CD4-positive, alpha-beta T cell treated with Interleukin-15 for 4 hours (primary cell): ENCODE data around the gene OXNAD1.

Source experiments
- DNase-seq: peaks from one replicate; pipeline ENCODE4 v3.0.0-alpha.2; 2020; ENCODE audit warnings: low spot score

The OXNAD1 gene, protein sequence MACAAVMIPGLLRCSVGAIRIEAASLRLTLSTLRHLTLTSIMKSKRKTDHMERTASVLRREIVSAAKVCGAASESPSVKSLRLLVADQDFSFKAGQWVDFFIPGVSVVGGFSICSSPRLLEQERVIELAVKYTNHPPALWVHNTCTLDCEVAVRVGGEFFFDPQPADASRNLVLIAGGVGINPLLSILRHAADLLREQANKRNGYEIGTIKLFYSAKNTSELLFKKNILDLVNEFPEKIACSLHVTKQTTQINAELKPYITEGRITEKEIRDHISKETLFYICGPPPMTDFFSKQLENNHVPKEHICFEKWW

DNA sequence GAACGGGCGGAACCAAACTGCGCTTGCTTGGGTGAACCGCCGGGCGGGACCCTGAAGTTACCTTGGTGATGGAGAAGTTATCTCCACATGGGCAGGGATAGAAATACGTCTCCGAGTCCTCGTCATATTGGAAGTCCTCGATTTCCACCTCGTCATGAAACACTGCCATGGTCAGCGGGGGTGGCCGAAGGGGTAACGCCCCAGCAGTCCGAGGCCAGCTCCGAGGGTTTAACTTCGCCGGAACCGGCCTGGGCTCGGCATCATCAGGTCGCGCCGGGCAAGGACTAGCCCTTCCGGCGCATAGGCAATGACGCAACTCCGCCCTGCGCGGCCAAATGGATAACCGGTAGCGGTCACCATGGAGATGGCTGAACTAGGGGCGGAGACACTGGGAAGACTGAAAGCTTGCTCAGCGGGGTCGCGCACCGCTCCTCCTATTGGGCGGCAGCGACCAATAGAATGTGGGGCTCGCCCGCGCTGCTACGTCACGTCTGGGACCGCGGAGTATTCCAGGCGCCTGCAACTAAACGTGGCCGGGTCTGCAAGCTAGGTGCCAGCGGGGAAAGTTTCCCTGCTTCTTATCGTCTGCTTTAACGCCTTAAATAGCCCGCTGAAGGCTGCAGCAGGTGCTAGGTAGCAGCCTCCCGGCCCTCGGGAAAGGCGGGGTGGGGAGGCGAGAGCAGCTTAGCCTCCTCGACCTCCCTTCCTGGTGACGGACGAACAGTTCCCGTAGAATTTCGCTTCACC lies at the start of gene OXNAD1, which contains the start of gene DPH3:
TSS of gene OXNAD1 (plus strand) at position 505 of the 747 bp plus-strand sequence. CDS start 5,741 bp downstream, outside the sequence.
TSS of gene DPH3 (minus strand) at position 236 of the 747 bp plus-strand sequence. CDS start at position 169, 67 bp downstream.
- peak; percentile 99 for DNase-seq

DNA sequence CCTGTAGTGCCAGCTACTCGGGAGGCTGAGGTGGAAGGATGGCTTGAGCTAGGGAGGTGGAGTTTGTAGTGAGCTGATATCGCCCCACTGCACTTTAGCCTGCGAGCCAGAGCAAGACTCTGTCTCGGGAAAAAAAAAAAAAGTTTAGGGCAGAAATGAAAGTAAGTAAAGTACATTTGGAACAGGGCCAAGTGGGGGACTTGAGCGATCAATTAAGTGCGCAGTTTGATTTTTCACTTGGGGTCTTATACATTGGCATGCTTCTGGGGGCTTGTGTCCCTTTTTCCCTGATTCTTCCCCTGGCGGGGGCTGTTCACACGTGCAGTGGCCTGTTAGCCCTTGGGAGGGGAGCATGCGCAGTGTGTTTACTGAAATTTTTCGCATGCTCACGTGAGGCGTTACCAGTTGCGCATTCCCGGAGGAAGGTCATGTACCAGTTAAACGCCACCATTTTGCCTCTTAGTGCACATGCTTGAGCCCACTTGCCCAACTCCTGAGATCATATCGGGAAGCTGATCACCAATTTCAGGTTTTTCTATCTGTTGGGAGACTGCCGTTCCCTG lies 48.6 kb upstream of the OXNAD1 start:
- no peak for DNase-seq

DNA sequence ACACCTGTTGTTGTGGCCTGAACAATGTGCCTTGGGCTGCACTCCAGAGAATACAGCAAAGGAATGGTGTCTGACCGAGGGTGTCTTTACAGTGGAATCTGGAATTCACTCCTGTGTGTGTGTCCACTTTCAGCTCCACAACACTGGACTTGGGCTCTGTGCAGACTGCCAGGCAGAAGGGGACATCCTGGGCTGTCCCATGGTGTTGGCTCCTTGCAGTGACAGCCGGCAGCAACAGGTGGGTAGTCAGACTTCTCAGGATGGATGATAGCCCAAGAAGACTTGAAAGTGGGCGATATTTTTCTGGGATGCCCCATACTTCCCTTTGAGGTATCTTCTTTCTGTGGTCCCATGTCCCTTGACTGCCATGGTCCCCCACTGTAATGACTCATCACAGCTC lies 45.2 kb upstream of the OXNAD1 start:
- no peak for DNase-seq

DNA sequence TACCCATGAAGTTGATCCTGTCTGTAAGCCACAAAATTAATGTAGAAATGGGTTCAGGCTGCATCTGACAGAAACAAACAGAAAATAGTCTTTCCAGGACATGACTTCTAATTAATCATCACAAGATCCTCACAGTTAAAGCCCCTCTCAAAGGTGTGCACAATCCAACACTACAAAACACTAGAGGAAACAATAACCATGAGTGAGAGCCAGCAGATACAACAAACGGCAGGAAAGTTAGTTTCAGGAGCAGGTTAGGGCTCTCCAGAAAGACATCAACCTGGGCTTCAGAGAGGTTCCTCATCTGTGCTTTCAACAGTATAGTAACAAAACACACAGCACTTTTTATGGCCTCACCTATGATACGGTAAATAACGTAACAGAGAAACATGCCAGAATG lies 43.0 kb upstream of the OXNAD1 start:
- DNase-seq, result no peak

DNA sequence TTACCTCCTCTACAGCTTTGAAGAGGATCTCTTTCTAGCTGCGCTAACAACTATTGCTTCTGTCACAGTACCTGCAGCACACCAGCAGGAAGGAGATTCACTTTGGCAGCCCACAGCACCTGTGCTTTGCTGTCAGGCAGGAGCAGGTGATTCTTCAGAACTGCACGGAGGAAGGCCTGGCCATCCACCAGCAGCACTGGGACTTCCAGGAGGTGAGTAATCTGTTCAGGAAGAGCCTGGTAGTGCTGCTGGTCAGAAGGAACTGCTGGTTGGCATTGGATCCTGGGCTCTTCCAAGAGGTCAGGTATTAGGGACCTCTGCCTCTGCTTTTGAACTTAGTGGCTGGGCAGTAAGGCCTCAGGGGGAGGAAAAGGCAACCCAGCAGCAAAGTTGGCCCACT lies 42.5 kb upstream of the OXNAD1 start:
- no peak for DNase-seq

DNA sequence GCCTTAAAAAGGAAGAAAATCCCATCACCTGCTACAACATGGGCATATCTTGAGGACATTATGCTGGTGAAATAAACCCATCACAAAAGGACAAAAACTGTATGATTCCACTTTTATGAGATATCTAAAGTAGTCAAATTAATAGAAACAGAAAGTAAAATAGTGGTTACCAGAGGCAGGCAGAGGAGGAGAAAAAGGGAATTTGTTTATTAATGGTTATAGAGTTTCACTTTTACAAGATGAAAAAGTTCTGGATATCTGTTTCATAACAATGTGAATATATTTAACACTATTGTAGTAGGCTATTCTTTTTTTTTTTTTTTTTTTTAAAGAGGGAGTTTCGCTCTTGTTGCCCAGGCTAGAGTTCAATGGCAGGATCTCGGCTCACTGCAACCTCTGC lies 40.7 kb upstream of the OXNAD1 start:
- no peak for DNase-seq

DNA sequence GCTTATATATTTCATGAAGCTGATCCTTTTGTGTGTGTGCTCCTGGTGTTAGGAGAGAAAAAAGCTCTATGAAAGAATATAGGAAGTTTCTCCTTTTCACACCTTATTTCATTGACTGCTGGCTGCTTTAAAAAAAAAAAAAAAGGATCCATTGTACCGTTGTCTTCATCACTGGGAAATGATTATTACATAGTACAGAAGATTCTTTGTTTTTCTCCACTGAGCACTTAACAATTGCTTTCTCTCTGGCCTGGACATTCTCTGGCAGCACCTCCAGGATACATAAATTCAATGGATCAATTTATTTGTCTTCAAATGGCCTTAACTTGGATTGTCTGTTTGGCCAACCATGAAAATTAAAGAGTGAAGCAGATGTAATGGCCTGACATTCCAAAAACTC lies 37.4 kb upstream of the OXNAD1 start:
- DNase-seq, result no peak

DNA sequence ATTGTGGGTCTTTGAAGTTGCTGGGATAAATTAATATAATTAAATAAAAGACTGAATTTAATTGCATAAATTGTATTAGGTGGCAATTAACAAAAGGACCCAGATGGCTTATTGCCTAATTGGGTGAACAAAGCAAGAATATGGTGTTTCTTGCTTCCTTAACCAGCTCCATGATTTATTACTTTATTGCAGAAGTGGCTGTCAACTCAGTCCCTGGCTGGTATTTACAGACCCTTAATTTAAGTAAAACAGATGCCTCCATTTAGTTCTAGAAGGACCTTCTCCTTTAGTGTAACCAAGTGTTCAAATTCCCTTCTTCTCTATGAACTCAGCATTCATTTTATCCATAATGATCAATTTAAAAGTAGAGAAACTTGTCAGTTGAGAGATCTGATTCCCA lies 35.3 kb upstream of the OXNAD1 start:
- DNase-seq, result no peak

DNA sequence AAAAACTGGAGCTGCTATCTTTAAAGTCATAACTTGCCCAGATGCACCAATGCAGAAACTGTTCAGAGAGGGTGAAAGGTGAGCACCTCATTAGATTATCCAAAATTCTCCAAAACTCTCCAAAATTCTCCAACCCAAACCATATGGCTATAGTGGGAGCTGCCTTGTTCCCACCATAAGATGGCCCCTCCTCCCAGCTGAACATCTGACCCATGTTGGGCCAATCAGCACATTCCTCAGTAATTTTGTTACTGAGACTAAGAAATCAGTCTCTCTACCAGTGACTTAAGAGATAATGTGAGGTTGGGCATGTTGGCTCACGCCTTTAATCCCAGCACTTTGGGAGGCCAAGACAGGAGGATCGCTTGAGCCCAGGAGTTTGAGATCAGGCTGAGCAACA lies 33.0 kb upstream of the OXNAD1 start:
- DNase-seq, result no peak

DNA sequence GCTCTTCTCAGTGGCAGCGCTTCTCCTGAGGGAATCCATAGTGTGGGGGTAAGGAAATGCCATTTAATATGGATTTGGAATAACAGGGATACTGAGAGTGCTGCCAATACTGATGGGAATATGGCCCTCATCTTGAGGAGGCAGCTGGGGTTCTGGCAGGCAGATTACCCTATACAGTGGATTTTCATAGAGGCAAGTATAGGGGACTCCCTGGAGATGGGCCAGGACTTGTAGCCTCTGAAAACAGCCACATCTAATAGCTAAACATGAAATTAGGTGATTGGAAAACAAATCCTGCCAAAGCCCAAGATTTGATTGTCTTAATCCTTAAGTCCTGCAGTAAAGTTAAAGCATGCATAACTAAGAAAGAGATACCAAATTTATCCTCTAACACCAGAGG lies 31.2 kb upstream of the OXNAD1 start:
- DNase-seq, result no peak

DNA sequence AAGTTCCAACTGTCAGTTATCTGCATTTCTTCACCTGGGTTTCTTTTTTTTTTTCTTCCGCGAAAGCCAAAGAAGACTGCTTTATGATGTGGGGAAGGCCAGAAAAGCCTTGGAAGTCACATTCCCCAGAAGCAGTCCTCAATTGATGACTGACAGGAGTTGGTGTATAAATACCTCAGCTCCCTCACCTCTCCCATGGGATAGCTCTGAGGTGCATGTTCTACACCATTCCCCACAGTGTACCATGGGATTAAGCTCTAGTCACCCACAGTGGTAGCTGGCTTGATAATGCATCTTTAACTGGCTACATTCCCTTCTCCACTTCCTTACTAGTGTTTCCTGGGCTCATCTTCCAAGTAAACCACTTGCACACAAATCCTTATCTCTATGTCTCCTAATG lies 30.7 kb upstream of the OXNAD1 start:
- DNase-seq, result no peak

DNA sequence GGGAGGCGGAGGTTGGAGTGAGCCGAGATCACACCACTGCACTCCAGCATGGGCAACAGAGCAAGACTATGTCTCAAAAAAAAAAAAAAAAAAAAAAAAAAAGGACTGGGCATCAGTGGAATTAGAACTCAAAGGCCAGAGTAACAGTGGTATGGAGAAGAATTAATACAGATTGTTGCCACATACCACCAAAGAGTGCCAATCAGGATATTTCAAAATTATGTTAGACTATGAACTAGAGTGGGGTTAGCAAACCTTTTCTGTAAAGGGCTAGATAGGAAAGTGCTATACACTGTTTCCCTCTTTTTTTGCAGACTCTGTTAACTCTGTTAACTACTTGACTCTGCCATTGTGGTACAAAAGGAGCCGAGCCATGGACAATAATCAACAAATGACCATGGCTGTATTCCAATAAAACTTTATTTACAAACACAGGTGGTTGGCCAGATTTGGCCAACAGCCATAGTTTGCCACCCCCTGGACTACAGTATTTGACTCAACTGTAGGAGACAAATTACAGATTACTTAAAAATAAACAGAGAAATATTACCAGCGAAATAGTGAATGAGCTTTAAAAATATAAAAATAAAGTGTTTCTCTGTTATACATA lies 28.9 kb upstream of the OXNAD1 start:
- no peak for DNase-seq

DNA sequence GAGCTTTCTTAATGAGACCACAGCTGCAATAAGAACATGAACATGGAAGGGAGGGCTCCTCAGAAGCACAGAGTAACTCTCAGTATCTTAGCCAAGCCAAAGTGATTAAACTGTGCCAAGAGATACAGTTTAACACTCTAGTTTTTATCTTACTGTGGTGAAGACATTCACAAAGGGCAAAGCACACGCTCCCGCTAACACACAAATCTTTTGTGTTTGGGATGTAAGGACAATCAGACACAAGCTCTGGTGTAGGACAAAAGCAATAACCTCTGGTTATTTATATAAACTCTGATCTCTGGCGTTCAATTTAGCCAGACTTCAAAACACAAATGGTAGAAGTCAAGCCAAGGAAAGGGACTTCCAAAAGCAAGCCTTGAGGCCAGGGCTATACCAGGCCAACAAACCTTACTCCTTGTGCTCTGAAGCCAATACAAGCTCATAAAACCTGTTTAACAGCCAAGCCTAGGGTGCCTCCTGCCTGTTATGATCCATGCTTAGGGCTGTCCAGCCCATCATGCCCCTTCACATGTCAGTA lies 28.1 kb upstream of the OXNAD1 start:
- DNase-seq, result no peak

DNA sequence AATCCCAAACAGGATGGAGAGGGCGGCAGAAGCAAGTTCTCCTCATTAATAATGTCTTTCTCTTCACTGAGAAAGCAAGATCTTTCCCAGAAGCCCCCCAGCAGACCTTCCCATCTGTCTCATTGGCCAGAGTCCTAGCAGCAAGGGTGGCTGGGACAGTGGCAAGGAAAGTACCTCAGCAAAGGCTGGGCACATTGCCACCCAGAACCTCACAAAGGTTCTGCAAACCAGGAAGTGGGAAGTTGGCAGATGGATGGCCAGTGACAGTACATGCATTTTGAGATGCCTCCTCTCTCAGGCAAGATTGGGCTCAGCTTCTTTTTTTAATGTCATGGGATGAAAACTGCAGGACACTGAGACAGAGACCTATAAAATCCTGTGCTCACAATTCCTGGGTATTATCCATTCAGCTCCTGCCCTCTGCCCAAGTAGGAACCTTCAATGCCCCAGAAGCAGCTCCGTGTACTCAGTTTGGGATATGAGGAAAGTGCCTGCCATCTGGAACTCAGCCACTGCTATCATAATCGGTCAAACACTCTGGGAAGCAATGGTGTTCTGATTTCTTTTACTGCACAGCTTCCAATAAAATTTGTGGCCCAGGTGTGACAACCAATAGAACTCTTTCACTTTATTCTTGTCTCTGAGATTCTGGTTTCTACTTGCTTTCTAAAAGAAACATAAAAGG lies 25.8 kb upstream of the OXNAD1 start:
- no peak for DNase-seq

DNA sequence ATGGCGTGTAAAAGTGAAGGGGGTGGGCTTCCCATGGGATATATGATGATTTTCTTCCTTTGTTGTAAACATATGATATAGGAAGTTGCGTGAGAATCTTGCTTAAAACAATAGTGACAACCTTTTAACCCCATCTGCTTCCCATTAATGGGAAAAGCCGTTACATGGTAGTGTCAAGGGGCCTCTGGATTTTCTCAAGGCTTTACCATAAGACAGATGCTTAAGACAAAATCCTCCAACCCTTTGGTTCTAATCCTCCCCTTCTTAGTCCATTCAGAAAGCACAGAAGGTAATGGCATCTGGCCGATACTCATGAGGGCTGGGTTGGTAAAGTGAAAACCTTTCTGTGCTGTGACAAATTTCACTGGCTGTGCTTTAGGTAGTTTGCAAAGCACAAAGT lies 25.2 kb upstream of the OXNAD1 start:
- DNase-seq, result no peak

DNA sequence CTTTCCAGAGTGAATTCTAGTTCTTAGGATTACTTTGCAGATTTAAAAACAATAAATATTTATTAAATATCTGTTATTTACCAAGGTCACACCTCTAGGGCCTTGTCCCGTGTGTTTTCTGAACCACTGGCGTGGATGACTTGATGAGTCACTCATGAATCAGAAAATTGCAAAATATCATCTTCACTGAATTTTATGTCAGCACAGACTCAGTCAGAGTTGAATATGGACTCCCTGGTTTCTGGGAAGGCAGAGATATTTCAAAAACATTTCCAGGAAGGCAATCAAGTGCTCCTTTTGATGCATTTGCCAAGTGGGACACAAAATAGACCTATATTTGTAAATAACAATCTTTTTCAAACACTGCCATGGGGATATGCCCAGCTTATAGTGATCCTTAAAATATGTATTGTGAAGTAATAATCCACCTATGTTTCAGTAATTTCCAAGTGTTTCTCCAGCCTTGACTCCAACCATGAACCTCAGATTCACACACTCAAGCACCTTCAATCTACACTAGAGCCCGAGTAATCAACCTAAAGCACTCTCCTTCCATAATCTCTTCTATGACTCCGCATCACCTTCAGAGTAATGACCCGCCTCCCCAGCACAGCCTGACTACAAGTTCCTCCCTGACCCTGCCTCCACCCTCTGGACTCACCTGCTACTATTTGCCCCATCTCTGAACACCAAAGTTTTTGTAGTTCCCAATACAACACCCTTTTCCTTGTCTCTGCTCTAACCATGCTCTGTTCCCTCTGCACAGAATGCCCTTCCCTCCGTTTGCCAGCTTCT lies 24.6 kb upstream of the OXNAD1 start:
- DNase-seq, result peak; percentile 16

DNA sequence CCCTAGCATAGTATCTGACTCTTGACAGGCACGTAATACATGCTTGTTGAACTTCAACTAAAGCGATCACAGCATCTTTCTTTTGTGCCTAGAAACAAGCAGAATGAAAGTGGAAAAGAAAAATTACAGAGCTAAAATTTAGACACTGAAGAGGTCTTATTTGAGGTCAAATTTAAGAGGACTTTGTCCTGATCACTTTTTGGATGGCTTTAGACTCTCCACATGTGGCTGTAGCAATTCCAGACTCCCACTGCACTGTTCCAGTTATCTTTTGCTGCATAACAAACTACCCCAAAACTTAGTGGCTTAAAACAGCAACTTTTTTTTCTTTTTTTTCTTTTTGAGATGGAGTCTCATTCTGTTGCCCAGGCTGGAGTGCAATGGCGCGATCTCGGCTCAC lies 23.8 kb upstream of the OXNAD1 start:
- DNase-seq, result no peak

DNA sequence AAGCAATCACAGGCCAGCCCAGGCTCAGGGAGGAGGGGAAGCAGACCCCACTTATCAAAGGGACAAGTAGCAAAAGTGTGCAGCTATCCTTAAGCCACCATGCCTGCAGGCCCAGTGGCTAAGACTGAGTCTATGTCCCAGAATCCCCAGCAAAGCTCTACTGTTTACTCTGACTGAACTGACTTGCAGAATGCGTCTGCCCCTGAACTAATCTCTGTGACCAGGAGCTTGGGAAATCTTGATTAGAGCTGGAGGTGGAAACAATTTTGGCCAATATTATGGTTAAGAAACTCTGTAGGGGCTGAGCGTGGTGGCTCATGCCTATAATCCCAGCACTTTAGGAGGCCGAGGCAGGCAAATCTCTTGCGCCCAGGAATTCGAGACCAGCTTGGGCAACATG lies 22.8 kb upstream of the OXNAD1 start:
- DNase-seq, result no peak

DNA sequence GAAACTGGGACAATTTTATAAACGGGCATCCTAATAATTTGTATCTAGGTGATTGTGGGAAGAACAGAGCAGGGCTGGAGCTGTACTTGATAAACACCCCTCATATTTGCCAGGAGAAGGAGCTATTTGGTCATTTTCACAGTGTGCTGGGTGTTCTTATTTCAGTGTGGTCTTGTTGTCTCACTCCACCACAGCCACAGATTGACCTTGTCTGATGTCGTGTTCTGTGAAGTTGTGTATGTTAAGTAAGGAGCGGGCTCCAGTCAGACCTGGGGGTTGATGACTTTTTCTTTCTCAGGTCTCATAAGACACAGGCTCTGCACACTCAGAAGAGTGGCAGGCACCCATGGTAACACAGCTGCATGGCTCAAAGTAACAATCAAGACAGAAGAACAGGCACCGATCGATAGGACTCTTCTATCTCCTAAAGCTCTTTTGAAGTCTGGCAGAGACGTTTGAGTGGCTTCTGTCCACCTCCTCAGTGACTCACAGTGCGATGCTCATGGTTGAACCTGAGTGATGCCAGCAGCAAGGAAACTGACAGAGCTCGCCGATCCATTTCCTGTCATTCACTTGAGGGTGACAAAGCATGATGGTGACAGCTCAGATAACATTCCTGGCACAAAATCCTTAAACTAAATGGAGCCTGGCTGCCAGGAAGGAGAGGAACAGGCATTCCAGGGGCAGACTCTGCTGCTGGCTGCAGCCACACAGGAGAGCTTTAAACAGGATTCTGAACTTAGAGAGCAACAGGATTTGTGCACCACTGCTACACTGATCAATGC lies 21.1 kb upstream of the OXNAD1 start:
- no peak for DNase-seq

DNA sequence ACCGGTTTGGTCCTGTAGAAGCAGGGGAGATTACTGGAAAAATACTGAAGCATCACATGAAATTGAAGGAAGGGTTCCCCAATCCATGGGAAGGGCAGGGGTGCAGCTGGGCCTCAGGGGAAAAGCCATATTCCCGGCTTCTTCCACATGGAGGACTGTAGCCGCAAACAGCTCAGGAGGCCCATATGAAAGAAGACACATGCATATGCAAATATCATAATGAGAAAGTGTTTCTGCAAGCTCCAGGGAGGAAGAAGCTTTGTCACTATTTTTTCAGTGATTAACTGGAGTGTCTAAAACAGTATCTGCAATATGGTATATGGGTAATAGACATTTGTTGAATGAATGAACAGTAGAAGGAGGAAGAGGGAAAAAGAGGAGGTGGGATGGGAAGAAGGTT lies 19.4 kb upstream of the OXNAD1 start:
- no peak for DNase-seq
